ENCODE data around the gene ACTR3. TPM values are rescaled to one million over a fixed set of nuclear protein-coding genes. Genes with fewer than 3 reads are reported as not detected.

Gene ACTR3
- total RNA-seq, 2 donors from 2014 or later = 317 to 342 TPM

GRCh38 chr2:113906647-113907046 lies 16.8 kb downstream of the ACTR3 start:
- intact Hi-C loops (cut with DNase I) = no loop called here
- TF ChIP-seq CTCF (IDR thresholded peaks at IDR 0.05) = no peak
- no peaks in the 10 kb centered on the region for H3K27me3 ChIP-seq
- no peak for DNase-seq
- H3K4me1 ChIP-seq = peaks cover 9% of the 10 kb centered on the region
- no peak overlapping the region for H3K9ac ChIP-seq (ENCODE audit: low read depth in 2 of 2, low read length in 2 of 2)
- H3K27ac ChIP-seq = no peak overlapping the region
- H3K36me3 ChIP-seq = no peaks in the 10 kb centered on the region
- H3K9me3 ChIP-seq = no peaks in the 10 kb centered on the region
- no peak overlapping the region for H3K4me3 ChIP-seq

DNA sequence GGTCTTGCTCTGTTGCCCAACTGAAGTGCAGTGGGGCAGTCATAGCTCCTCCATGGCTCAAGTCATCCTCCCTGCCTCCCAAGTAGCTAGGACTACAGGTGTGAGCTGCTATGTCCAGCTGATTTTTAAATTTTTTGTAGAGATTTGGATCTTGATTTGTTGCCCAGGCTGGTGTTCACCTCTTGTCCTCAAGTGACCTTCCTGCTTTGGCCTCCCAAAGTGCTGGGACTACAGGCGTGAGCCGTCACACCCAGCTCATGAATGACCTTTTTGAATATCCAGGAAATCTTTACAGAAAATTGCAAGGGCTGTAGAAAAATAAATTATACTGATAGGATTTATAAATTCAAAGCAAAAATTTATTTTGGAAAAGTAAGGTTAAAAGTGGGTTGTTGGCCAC lies 17.4 kb downstream of the ACTR3 start:
- Histone ChIP-seq H3K9ac (ENCODE audit: low read depth in 2 of 2, low read length in 2 of 2) (no peak overlapping the region), H3K9me3 (no peaks in the 10 kb centered on the region), H3K36me3 (no peaks in the 10 kb centered on the region), H3K4me1 (peaks cover 4% of the 10 kb centered on the region), H3K27me3 (no peaks in the 10 kb centered on the region), H3K4me3 (no peak overlapping the region), H3K27ac (no peak overlapping the region)
- TF ChIP-seq CTCF (IDR thresholded peaks at IDR 0.05) = no peak
- no peak for DNase-seq
- intact Hi-C loops (cut with DNase I) = no loop called here

- no peaks in the 10 kb centered on the region for H3K9me3 ChIP-seq
- intact Hi-C loops (cut with DNase I) = no loop called here
- no peaks in the 10 kb centered on the region for H3K36me3 ChIP-seq
- no peak overlapping the region for H3K4me3 ChIP-seq
- H3K27ac ChIP-seq = no peak overlapping the region
- H3K27me3 ChIP-seq = no peaks in the 10 kb centered on the region
- no peak for TF ChIP-seq CTCF (IDR thresholded peaks at IDR 0.05)
- DNase-seq = no peak
- H3K9ac ChIP-seq (ENCODE audit: low read depth in 2 of 2, low read length in 2 of 2) = no peak overlapping the region
- peaks cover 4% of the 10 kb centered on the region for H3K4me1 ChIP-seq
These were observed 20.3 kb downstream of the ACTR3 start for GRCh38 chr2:113910110-113910717.

DNA sequence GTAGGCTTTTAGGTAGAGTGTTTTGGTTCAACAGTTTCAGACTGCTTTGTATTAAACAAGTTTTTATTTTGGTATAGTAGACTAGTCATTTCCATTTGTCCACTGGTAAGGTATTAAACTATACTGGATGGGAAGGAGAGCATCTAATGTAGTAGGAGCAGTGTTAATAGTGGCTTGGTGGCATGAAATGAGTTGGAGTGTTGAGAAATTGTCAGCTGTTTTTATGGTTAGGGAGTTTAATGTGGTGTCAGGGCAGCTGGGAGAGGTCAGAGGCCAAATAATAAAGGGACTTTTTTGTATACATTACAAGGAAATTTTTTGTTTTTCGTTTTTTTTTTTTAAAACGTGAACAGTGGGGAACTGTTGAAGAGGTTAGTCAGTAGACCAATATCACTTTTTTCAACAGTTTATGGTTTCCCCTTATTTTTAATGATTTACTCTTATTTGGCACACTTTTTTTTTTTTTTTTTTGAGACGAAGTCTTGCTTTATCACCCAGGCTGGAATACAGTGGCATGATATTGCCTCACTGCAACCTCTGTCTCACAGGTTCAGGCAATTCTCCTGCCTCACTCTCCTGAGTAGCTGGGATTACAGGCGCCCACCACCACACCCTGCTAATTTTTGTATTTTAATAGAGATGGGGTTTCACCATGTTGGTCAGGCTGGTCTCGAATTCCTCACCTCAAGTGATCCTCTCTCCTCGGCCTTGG lies 21.2 kb downstream of the ACTR3 start:
- Histone ChIP-seq H3K4me3 (no peak overlapping the region), H3K27ac (no peak overlapping the region), H3K9ac (ENCODE audit: low read depth in 2 of 2, low read length in 2 of 2) (no peak overlapping the region), H3K4me1 (peaks cover 4% of the 10 kb centered on the region), H3K27me3 (no peaks in the 10 kb centered on the region), H3K36me3 (no peaks in the 10 kb centered on the region), H3K9me3 (no peaks in the 10 kb centered on the region)
- TF ChIP-seq CTCF (IDR thresholded peaks at IDR 0.05) = no peak
- intact Hi-C loops (cut with DNase I) = no loop called here
- DNase-seq = no peak

DNA sequence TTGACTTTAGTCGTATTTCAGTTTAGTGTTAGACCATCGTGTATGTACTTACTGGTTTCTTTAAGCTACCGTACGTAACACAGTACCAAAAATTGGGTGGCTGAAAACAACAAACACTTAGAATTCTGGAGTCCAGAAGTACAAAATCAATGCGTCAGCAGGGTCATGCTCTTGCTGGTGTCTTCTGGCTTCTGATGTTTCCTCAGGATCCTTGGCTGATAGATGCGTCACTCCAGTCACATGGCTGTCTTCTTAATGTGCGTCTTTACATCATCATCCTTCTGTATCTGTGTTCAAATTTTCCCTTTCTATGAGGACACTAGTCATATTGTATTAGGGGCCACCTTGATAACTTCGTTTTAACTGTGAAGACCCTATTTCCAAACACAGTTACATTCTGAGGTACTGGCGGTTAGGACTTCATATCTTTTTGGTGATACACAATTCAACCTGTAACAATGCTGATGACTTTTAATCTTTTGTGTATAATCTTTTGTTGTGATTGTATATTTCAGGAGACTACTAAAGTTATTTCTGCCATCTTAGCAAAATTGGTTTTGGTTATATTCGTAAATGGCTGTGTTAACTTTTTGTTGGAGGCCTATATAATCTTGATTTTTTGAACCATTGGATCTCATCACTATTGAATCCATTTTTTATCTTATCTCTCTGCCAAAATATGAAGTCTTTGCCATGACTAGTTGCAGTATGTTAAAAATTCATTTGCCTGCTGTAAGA lies 25.4 kb downstream of the ACTR3 start:
- Histone ChIP-seq H3K4me3 (no peak overlapping the region), H3K27me3 (no peaks in the 10 kb centered on the region), H3K36me3 (no peaks in the 10 kb centered on the region), H3K9me3 (no peaks in the 10 kb centered on the region), H3K9ac (ENCODE audit: low read depth in 2 of 2, low read length in 2 of 2) (no peak overlapping the region), H3K4me1 (peaks cover 8% of the 10 kb centered on the region), H3K27ac (no peak overlapping the region)
- DNase-seq = no peak
- intact Hi-C loops (cut with DNase I) = no loop called here
- no peak for TF ChIP-seq CTCF (IDR thresholded peaks at IDR 0.05)
